Adrenal gland (tissue), 5 donors: ENCODE results near the gene GABRR2.

ENCODE experiments used
- POLR2A ChIP-seq, 2 donors: fragments of 450-650 bp; IDR thresholded peaks; one replicate each; pipeline ENCODE4 v1.6.1; 2017; ENCODE audit warnings: antibody characterized with exemption in 2 of 2, mild to moderate bottlenecking in 2 of 2, moderate library complexity in 1 of 2
- TF ChIP-seq, protein P1 (sequence below), 6 experiments: fragments of 450-650 bp in 4 of 6; fragments of 200-600 bp in 2 of 6; sonication (generic) in 1 of 6; IDR thresholded peaks; 1 replicate in 5 of 6; 2 replicates in 1 of 6; pipeline versions ENCODE4 v1.5.1 to v1.8.0; 2016 to 2021; ENCODE audit warnings: antibody characterized with exemption in 6 of 6, mild to moderate bottlenecking in 2 of 6, moderate library complexity in 1 of 6
- donor health status: DM: no; HTN: no; CAD: no.

DNA sequence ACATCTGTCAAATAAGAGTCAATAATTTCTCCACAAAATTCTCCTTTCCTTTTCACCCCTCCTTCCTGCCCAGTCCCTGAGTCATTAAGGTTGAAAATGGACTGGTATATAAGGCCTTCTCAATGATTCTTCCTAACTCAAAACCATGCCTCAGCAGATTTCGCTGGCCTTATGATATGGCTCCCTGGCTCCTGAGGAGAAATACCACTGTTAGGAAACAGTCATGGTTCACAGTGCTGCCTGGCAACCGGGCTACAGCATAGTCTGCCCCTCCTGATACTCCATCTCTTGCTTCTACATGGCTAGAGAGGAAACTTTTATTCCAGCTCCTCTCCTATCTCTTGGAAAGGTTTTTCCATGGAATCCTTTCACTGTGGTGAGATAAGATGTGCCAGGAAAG lies 32.7 kb upstream of the GABRR2 start:
- TF ChIP-seq, protein P1, sequence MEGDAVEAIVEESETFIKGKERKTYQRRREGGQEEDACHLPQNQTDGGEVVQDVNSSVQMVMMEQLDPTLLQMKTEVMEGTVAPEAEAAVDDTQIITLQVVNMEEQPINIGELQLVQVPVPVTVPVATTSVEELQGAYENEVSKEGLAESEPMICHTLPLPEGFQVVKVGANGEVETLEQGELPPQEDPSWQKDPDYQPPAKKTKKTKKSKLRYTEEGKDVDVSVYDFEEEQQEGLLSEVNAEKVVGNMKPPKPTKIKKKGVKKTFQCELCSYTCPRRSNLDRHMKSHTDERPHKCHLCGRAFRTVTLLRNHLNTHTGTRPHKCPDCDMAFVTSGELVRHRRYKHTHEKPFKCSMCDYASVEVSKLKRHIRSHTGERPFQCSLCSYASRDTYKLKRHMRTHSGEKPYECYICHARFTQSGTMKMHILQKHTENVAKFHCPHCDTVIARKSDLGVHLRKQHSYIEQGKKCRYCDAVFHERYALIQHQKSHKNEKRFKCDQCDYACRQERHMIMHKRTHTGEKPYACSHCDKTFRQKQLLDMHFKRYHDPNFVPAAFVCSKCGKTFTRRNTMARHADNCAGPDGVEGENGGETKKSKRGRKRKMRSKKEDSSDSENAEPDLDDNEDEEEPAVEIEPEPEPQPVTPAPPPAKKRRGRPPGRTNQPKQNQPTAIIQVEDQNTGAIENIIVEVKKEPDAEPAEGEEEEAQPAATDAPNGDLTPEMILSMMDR (IDR thresholded peaks at IDR 0.05) = no peak
- no peak for TF ChIP-seq POLR2A (IDR thresholded peaks at IDR 0.05)
